ENCODE measurements around the gene ZNF430.

- TF ChIP-seq POLR2AphosphoS5 (IDR thresholded peaks at IDR 0.05), result no peak
- no peak for TF ChIP-seq CTCF (IDR thresholded peaks at IDR 0.05 in 8 of 11, conservative IDR thresholded peaks at IDR 0.05 in 3 of 11)
Measured at GRCh38 chr19:21094347-21095025, 74.0 kb downstream of the ZNF430 start.
